ENCODE results near the gene LDLR.

DNA sequence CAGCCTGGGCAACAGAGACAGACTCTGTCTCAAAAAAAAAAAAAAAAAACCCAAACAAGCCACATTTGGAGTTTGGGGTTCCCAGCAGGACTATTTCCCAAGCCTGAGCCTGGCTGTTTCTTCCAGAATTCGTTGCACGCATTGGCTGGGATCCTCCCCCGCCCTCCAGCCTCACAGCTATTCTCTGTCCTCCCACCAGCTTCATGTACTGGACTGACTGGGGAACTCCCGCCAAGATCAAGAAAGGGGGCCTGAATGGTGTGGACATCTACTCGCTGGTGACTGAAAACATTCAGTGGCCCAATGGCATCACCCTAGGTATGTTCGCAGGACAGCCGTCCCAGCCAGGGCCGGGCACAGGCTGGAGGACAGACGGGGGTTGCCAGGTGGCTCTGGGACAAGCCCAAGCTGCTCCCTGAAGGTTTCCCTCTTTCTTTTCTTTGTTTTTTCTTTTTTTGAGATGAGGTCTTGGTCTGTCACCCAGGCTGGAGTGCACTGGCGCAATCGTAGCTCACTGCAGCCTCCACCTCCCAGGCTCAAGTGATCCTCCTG, 26.7 kb downstream of the LDLR start:
- no peak for TF ChIP-seq POLR2A (IDR thresholded peaks at IDR 0.05)
- TF ChIP-seq, protein P1, sequence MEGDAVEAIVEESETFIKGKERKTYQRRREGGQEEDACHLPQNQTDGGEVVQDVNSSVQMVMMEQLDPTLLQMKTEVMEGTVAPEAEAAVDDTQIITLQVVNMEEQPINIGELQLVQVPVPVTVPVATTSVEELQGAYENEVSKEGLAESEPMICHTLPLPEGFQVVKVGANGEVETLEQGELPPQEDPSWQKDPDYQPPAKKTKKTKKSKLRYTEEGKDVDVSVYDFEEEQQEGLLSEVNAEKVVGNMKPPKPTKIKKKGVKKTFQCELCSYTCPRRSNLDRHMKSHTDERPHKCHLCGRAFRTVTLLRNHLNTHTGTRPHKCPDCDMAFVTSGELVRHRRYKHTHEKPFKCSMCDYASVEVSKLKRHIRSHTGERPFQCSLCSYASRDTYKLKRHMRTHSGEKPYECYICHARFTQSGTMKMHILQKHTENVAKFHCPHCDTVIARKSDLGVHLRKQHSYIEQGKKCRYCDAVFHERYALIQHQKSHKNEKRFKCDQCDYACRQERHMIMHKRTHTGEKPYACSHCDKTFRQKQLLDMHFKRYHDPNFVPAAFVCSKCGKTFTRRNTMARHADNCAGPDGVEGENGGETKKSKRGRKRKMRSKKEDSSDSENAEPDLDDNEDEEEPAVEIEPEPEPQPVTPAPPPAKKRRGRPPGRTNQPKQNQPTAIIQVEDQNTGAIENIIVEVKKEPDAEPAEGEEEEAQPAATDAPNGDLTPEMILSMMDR (IDR thresholded peaks at IDR 0.05): no peak

Data from heart left ventricle (tissue), 13 donors.